OCI-LY3 (cell line): ENCODE data around the gene PXDN.

Experiments
- EZH2phosphoT487 ChIP-seq: fragments of 200-600 bp; shearing (Covaris generic); IDR thresholded peaks from 2 replicates; pipeline ENCODE4 v1.6.1; 2018; ENCODE audit warnings: antibody characterized with exemption, mixed run types, low read depth
- TF ChIP-seq, protein P1 (sequence below): fragments of 200-600, 300-600 bp; sonication (generic); IDR thresholded peaks from 2 replicates; pipeline ENCODE4 v1.5.1; 2014; ENCODE audit warnings: antibody characterized with exemption, low read length, low read depth

DNA sequence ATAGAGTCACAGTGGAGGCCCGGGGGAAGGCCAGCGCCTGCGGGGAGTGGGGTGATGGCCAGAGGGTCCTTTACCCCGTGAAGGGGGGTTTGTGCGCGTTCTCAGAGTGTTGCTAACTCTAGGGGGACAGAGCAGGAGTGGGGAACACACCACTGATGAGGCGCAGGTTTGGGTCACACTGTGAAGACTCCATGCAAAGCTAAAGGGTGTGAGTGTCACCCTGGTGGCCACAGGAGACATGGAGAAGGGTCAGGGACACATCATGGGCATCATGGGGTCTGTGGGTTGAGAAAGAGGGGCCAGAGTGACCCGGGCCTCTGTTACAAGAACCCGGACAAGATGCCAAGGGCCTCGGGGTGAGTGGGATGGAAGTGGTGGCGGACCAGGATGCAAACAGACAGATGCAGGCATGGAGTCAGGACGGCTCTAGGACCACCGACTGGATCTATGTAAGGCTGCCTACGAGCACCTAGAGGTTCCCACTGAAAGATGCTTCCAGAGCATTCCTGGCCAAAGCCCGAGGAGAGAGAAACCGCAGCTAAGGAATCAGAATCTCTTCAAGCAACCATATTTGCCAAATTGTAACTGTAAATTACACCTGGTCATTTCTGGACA is 84.3 kb downstream of the PXDN start:
- TF ChIP-seq, protein P1, sequence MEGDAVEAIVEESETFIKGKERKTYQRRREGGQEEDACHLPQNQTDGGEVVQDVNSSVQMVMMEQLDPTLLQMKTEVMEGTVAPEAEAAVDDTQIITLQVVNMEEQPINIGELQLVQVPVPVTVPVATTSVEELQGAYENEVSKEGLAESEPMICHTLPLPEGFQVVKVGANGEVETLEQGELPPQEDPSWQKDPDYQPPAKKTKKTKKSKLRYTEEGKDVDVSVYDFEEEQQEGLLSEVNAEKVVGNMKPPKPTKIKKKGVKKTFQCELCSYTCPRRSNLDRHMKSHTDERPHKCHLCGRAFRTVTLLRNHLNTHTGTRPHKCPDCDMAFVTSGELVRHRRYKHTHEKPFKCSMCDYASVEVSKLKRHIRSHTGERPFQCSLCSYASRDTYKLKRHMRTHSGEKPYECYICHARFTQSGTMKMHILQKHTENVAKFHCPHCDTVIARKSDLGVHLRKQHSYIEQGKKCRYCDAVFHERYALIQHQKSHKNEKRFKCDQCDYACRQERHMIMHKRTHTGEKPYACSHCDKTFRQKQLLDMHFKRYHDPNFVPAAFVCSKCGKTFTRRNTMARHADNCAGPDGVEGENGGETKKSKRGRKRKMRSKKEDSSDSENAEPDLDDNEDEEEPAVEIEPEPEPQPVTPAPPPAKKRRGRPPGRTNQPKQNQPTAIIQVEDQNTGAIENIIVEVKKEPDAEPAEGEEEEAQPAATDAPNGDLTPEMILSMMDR: no peak
- TF ChIP-seq EZH2phosphoT487: no peak
